Epithelial cell of proximal tubule (primary cell): ENCODE results near the gene ACOX3. TPM values are rescaled to one million over a fixed set of nuclear protein-coding genes. Genes with fewer than 3 reads are reported as not detected.

ENCODE experiments used
- DNase-seq: peaks from one replicate; pipeline ENCODE4 v3.0.0-alpha.2; 2011; ENCODE audit warnings: low read depth
- H3K4me3 ChIP-seq: 2 replicates; pipeline ENCODE4 v1.5.1; 2011; ENCODE audit warnings: low read depth, mild to moderate bottlenecking, low read length
- total RNA-seq: library from RNA; depleted of rRNA; stranded (reverse); fragments of >200 nt; gene quantifications from 2 replicates; pipeline ENCODE4 v1.2.3, GENCODE V29; 2015
- TF ChIP-seq, protein P1 (sequence below): conservative IDR thresholded peaks from 2 replicates; pipeline ENCODE4 v1.5.1; 2012; ENCODE audit warnings: low read depth, mild to moderate bottlenecking, low read length

ACOX3 gene
- total RNA-seq, 1 donor from 2014 or later: 10.5 TPM

DNA sequence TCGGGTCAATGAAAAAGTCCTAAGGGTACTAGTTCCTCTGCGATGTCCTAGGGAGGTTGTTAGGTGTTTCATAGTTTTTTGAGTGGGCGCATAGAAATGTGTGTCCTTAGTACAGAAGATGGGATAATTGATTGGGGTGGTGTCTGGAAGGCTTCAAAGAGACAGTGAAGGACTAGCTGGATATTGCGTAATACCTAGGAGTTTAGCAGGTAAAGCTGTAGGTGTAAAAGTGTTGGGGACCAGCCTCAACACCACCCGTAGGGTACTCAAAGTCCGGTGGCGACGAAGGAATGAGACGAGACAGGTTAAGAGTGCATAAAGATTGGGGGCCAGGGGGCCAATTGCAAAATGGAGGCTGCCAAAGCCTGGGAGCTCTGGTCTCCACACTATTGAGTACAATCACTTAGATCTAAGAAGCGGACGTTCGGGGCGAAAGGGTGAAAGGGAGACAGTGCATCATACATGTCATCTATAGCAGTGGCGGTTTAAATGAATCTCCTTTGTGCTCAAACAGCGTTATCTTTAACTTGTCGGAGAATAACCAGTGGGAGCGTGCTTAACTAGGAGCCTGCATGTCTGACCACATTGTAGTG lies 1.1 kb upstream of the ACOX3 start:
- H3K4me3 ChIP-seq: peak overlapping the region; percentile 96
- DNase-seq: no peak
- TF ChIP-seq, protein P1, sequence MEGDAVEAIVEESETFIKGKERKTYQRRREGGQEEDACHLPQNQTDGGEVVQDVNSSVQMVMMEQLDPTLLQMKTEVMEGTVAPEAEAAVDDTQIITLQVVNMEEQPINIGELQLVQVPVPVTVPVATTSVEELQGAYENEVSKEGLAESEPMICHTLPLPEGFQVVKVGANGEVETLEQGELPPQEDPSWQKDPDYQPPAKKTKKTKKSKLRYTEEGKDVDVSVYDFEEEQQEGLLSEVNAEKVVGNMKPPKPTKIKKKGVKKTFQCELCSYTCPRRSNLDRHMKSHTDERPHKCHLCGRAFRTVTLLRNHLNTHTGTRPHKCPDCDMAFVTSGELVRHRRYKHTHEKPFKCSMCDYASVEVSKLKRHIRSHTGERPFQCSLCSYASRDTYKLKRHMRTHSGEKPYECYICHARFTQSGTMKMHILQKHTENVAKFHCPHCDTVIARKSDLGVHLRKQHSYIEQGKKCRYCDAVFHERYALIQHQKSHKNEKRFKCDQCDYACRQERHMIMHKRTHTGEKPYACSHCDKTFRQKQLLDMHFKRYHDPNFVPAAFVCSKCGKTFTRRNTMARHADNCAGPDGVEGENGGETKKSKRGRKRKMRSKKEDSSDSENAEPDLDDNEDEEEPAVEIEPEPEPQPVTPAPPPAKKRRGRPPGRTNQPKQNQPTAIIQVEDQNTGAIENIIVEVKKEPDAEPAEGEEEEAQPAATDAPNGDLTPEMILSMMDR: no peak

DNA sequence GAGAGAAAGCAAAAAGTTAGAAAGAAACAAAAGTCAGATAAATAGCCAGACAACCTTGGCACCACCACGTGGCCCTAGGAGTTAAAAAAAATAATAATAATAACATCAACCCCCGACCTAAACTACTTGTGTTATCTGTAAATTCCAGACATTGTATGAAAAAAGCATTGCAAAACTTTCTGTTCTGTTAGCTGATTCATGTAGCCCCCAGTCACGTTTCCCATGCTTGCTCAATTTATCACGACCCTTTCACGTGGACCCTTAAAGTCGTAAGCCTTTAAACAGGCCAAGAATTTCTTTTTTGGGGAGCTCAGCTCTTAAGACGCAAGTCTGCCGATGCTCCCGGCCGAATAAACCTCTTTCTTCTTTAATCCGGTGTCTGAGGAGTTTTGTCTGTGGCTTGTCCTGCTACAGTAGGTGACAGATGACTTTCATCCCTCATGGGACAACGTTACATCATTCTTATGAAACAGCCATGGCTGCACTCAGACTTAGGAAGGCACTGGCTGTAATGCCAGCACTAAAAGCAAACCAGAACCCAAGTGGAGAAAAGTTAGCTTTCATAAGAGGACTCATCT lies 520 bp downstream of the ACOX3 start:
- no peak for DNase-seq
- H3K4me3 ChIP-seq: peak overlapping the region; percentile 96
- TF ChIP-seq, protein P1: no peak

DNA sequence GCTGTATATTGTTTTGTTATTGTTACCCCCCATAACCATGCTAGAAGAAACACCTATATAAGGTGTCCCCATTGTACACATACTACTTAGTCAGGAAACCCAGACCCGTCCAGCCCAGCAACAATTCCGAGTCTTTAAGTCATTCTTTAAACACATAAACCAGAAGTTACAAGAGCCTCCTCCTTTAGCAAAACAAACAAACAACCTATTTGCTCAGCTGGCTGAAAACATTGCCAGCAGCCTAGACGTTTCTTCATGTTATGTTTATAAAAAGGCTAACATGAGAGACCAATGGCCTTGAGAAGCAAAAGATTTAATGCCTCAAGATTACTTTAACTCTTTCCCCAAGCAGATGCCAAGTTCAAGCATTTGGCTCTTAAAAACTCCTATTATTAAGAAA lies 1.4 kb downstream of the ACOX3 start:
- TF ChIP-seq, protein P1: no peak
- H3K4me3 ChIP-seq: no peak overlapping the region
- DNase-seq: no peak

DNA sequence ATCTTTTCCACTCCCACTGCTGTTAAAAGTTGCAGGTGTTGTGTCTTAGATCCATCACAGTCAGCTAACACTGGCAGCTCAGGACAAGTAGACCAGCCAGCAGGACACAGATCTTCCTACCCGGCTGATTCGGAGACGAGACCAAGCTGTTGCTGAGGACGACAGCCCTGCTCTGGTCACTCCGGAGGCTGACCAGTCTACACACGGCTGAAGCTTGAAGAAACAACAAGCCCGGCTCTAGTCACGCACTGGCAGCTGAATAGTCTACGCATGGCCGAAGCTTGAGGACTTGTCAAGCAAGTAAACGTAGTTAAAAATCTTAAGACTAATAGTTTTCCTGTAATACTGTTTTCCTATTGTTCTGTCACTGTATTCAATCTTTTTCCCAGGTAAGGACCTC lies 1.8 kb downstream of the ACOX3 start:
- DNase-seq: no peak
- TF ChIP-seq, protein P1: no peak
- no peak overlapping the region for H3K4me3 ChIP-seq

DNA sequence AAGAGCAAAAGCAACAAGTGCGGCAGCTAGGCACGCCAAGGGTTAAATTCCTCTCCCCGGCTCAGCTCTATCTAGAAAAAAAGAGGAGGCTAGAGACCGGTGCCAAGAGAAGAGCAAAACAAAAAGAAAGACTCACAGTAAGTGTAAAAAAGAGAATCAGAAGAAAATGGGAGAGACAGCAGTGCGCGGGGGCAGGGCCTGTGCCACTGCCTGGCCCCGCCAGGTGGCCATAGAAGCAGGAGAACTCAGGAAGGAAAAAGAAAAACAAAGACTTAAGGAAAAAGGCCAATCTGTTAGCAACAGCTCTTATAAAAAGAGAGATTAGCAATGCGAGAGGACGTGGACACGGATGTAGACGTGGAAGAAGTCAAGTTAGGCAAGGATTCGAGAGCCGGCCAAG lies 3.2 kb downstream of the ACOX3 start:
- DNase-seq: no peak
- H3K4me3 ChIP-seq: no peak overlapping the region
- TF ChIP-seq, protein P1: peak; percentile 9

DNA sequence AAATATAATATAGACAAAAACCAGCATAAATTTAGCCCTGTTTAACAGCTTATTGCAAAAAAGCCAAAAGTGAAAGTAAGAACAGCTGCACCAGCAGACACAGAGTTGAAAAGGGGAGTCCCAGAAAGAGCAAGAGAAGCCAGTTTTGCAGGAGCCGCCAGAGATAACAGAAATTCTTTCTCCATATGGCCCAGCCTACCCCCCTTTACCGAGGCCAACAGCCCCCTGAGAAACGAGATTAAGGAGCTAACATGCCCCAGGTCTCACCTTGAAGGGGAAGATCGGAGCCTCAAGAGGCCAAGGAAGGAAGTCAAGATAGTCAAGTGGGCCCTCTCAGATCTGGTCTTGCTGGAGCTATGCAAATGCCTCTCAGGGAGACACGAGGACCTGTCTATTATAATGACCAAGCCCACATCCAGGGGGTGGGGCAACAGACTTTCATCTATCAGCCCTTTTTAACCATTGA lies 4.8 kb downstream of the ACOX3 start:
- H3K4me3 ChIP-seq: peak overlapping the region; percentile 30
- TF ChIP-seq, protein P1: no peak
- no peak for DNase-seq
